ENCODE measurements around the gene RAPGEF1.

- TF ChIP-seq TAF1 (IDR thresholded peaks at IDR 0.05; ENCODE audit: low read depth, low read length) (no peak), POLR2A (IDR thresholded peaks at IDR 0.05; ENCODE audit: low read depth, low read length) (no peak), POU2F2 (IDR thresholded peaks at IDR 0.05; ENCODE audit: low read depth, low read length) (no peak), SPI1 (IDR thresholded peaks at IDR 0.05; ENCODE audit: low read depth, low read length) (no peak)
Observed at GRCh38 chr9:131734781-131735180, 5.1 kb downstream of the RAPGEF1 start.
